Trophoblast cell (in vitro differentiated cells and primary cell): ENCODE results near the gene SGTA.

Source experiments
- DNase-seq, 2 donors: peaks; one replicate each; pipeline ENCODE4 v3.0.0-alpha.2; 2016
- H2AFZ ChIP-seq: 2 replicates; pipeline ENCODE4 v1.6.1; 2013; ENCODE audit warnings: low read length, moderate library complexity, mild to moderate bottlenecking; ENCODE audit not compliant: insufficient read depth, poor library complexity
- H2AK5ac ChIP-seq: 2 replicates; pipeline ENCODE4 v1.6.1; 2013; ENCODE audit warnings: mild to moderate bottlenecking, low read length
- H2BK120ac ChIP-seq: 2 replicates; pipeline ENCODE4 v1.6.1; 2013; ENCODE audit warnings: low read length, mild to moderate bottlenecking, moderate library complexity; ENCODE audit not compliant: insufficient read depth, poor library complexity
- H2BK12ac ChIP-seq: 2 replicates; pipeline ENCODE4 v1.6.1; 2013; ENCODE audit warnings: mild to moderate bottlenecking, low read length, moderate library complexity
- H2BK5ac ChIP-seq: 2 replicates; pipeline ENCODE4 v1.6.1; 2013; ENCODE audit warnings: low read length, low read depth, moderate library complexity, mild to moderate bottlenecking; ENCODE audit not compliant: poor library complexity
- H3K14ac ChIP-seq: 2 replicates; pipeline ENCODE4 v1.6.1; 2013; ENCODE audit warnings: mild to moderate bottlenecking, low read length
- H3K18ac ChIP-seq: 2 replicates; pipeline ENCODE4 v1.6.1; 2013; ENCODE audit warnings: mild to moderate bottlenecking, low read length
- H3K23ac ChIP-seq: 2 replicates; pipeline ENCODE4 v1.6.1; 2013; ENCODE audit warnings: low read length
- H3K27ac ChIP-seq: 2 replicates; pipeline ENCODE4 v1.5.1; 2013; ENCODE audit warnings: low read depth, mild to moderate bottlenecking, inconsistent platforms, low read length, moderate library complexity
- H3K27me3 ChIP-seq: 2 replicates; pipeline ENCODE4 v1.6.1; 2013; ENCODE audit warnings: inconsistent platforms, mild to moderate bottlenecking, low read length, moderate library complexity; ENCODE audit not compliant: insufficient read depth
- H3K36me3 ChIP-seq, 2 experiments: 1 replicate in 1 of 2; 2 replicates in 1 of 2; pipeline ENCODE4 v1.6.1; 2013; ENCODE audit warnings: low read length in 2 of 2, mild to moderate bottlenecking in 2 of 2, moderate library complexity in 1 of 2; ENCODE audit not compliant: insufficient read depth in 2 of 2, control insufficient read depth in 1 of 2
- H3K4ac ChIP-seq: 2 replicates; pipeline ENCODE4 v1.6.1; 2013; ENCODE audit warnings: low read depth, mild to moderate bottlenecking, low read length, moderate library complexity
- H3K4me1 ChIP-seq, 2 experiments: 1 replicate in 1 of 2; 2 replicates in 1 of 2; pipeline ENCODE4 v1.6.1; 2013; ENCODE audit warnings: low read length in 2 of 2, mild to moderate bottlenecking in 2 of 2, moderate library complexity in 1 of 2; ENCODE audit not compliant: insufficient read depth in 2 of 2, control insufficient read depth in 1 of 2
- H3K4me2 ChIP-seq: 2 replicates; pipeline ENCODE4 v1.6.1; 2013; ENCODE audit warnings: inconsistent platforms, mild to moderate bottlenecking, low read length, moderate library complexity
- H3K4me3 ChIP-seq: 2 replicates; pipeline ENCODE4 v1.5.1; 2013; ENCODE audit warnings: mild to moderate bottlenecking, low read depth, low read length, inconsistent platforms
- H3K79me1 ChIP-seq: one replicate; pipeline ENCODE4 v1.6.1; 2013; ENCODE audit warnings: low read length
- H3K79me2 ChIP-seq: 2 replicates; pipeline ENCODE4 v1.6.1; 2013; ENCODE audit warnings: low read length, mild to moderate bottlenecking; ENCODE audit not compliant: control insufficient read depth, insufficient read depth, poor library complexity
- H3K9ac ChIP-seq: 2 replicates; pipeline ENCODE4 v1.6.1; 2013; ENCODE audit warnings: mild to moderate bottlenecking, low read length
- H3K9me3 ChIP-seq: 2 replicates; pipeline ENCODE4 v1.6.1; 2013; ENCODE audit warnings: low read depth, mild to moderate bottlenecking, control low read depth, inconsistent platforms, low read length; ENCODE audit not compliant: insufficient read depth
- H4K12ac ChIP-seq: 2 replicates; pipeline ENCODE4 v1.6.1; 2013; ENCODE audit warnings: low read depth, mild to moderate bottlenecking, low read length, moderate library complexity
- H4K8ac ChIP-seq: 2 replicates; pipeline ENCODE4 v1.6.1; 2013; ENCODE audit warnings: low read depth, mild to moderate bottlenecking, low read length, moderate library complexity
- H4K91ac ChIP-seq: one replicate; pipeline ENCODE4 v1.6.1; 2013; ENCODE audit warnings: low read depth, mild to moderate bottlenecking, low read length, moderate library complexity
- WGBS: extraction: QIAGEN DNeasy Blood & Tissue Kit; methylation state at CpG from one replicate; pipeline ENCODE4 v1.1.7; 2013; ENCODE audit warnings: missing lambda C conversion rate; ENCODE audit not compliant: insufficient read length, insufficient coverage; ENCODE audit errors: extremely low coverage; 5-methylcytosine and 5-hydroxymethylcytosine counted together

Gene SGTA

GRCh38 chr19:2756477-2756876, 26.6 kb downstream of the SGTA start:
- H4K91ac ChIP-seq = no peak overlapping the region
- no peak overlapping the region for H3K4me2 ChIP-seq
- H4K8ac ChIP-seq = no peak overlapping the region
- H3K9me3 ChIP-seq = peaks cover 6% of the 10 kb centered on the region
- H3K4me3 ChIP-seq = no peak overlapping the region
- H3K79me2 ChIP-seq = no peaks in the 10 kb centered on the region
- peaks cover 75 to 78% of the 10 kb centered on the region in 2 experiments for H3K36me3 ChIP-seq
- H3K27ac ChIP-seq = no peak overlapping the region
- no peaks in the 10 kb centered on the region for H3K4me1 ChIP-seq
- no peak overlapping the region for H4K12ac ChIP-seq
- no peak for DNase-seq
- no peaks in the 10 kb centered on the region for H3K27me3 ChIP-seq
- H3K9ac ChIP-seq = no peak overlapping the region
- H2BK5ac ChIP-seq = no peak overlapping the region
- no peak overlapping the region for H2BK120ac ChIP-seq
- no peak overlapping the region for H2AFZ ChIP-seq
- no peak overlapping the region for H3K18ac ChIP-seq
- no peak overlapping the region for H2BK12ac ChIP-seq
- H3K4ac ChIP-seq = no peak overlapping the region
- no peak overlapping the region for H3K14ac ChIP-seq
- no CpG with 5 or more reads among the region's 8 CpGs for WGBS
- no peak overlapping the region for H3K23ac ChIP-seq
- H3K79me1 ChIP-seq = no peaks in the 10 kb centered on the region
- H2AK5ac ChIP-seq = no peak overlapping the region

GRCh38 chr19:2755811-2756210, 27.3 kb downstream of the SGTA start:
- H3K18ac ChIP-seq = no peak overlapping the region
- no CpG with 5 or more reads among the region's 16 CpGs for WGBS
- no peak overlapping the region for H3K9ac ChIP-seq

GRCh38 chr19:2755448-2755705, 27.7 kb downstream of the SGTA start:
- H3K4me1 ChIP-seq = no peaks in the 10 kb centered on the region
- no peak overlapping the region for H3K27ac ChIP-seq
- no peak overlapping the region for H2AK5ac ChIP-seq
- H4K91ac ChIP-seq = no peak overlapping the region
- no peak overlapping the region for H2BK5ac ChIP-seq
- H3K23ac ChIP-seq = no peak overlapping the region
- no peak overlapping the region for H2BK12ac ChIP-seq
- H4K12ac ChIP-seq = no peak overlapping the region
- peaks cover 64 to 67% of the 10 kb centered on the region in 2 experiments for H3K36me3 ChIP-seq
- no CpG with 5 or more reads among the region's 16 CpGs for WGBS
- no peaks in the 10 kb centered on the region for H3K79me2 ChIP-seq
- no peak overlapping the region for H3K9ac ChIP-seq
- H2BK120ac ChIP-seq = no peak overlapping the region
- no peak overlapping the region for H3K18ac ChIP-seq
- H3K4me2 ChIP-seq = no peak overlapping the region
- H3K4me3 ChIP-seq = no peak overlapping the region
- H4K8ac ChIP-seq = no peak overlapping the region
- no peak overlapping the region for H2AFZ ChIP-seq
- no peaks in the 10 kb centered on the region for H3K27me3 ChIP-seq
- no peak overlapping the region for H3K4ac ChIP-seq
- H3K14ac ChIP-seq = no peak overlapping the region
- no peak for DNase-seq
- no peaks in the 10 kb centered on the region for H3K79me1 ChIP-seq
- H3K9me3 ChIP-seq = peaks cover 6% of the 10 kb centered on the region

More at GRCh38 chr19:2755811-2756210, 27.3 kb downstream of the SGTA start:
- no peak overlapping the region for H2BK120ac ChIP-seq
- no peaks in the 10 kb centered on the region for H3K27me3 ChIP-seq
- H3K23ac ChIP-seq = no peak overlapping the region
- no peak overlapping the region for H2AFZ ChIP-seq
- H3K4me3 ChIP-seq = no peak overlapping the region
- peaks cover 69 to 71% of the 10 kb centered on the region in 2 experiments for H3K36me3 ChIP-seq
- H3K27ac ChIP-seq = no peak overlapping the region
- no peak overlapping the region for H3K14ac ChIP-seq
- H2AK5ac ChIP-seq = no peak overlapping the region
- no peak overlapping the region for H4K8ac ChIP-seq
- no peaks in the 10 kb centered on the region for H3K79me1 ChIP-seq
- DNase-seq = no peak
- H3K4me2 ChIP-seq = no peak overlapping the region
- no peak overlapping the region for H4K12ac ChIP-seq
- peaks cover 6% of the 10 kb centered on the region for H3K9me3 ChIP-seq
- H2BK12ac ChIP-seq = no peak overlapping the region
- H4K91ac ChIP-seq = no peak overlapping the region
- no peaks in the 10 kb centered on the region for H3K79me2 ChIP-seq
- H3K4me1 ChIP-seq = no peaks in the 10 kb centered on the region
- H3K4ac ChIP-seq = no peak overlapping the region
- H2BK5ac ChIP-seq = no peak overlapping the region

GRCh38 chr19:2754659-2755447, 28.2 kb downstream of the SGTA start:
- Histone ChIP-seq H3K36me3 (peaks cover 61 to 64% of the 10 kb centered on the region in 2 experiments), H3K4me1 (no peaks in the 10 kb centered on the region), H4K91ac (no peak overlapping the region), H3K4me3 (no peak overlapping the region), H2AFZ (no peak overlapping the region), H3K79me2 (no peaks in the 10 kb centered on the region), H3K9ac (no peak overlapping the region), H3K23ac (no peak overlapping the region), H3K14ac (no peak overlapping the region), H3K4me2 (no peak overlapping the region), H3K27ac (no peak overlapping the region), H4K8ac (no peak overlapping the region), H3K18ac (no peak overlapping the region), H3K9me3 (peaks cover 6% of the 10 kb centered on the region), H2BK5ac (no peak overlapping the region), H2AK5ac (no peak overlapping the region), H3K79me1 (no peaks in the 10 kb centered on the region), H4K12ac (no peak overlapping the region), H3K27me3 (no peaks in the 10 kb centered on the region), H2BK120ac (no peak overlapping the region), H2BK12ac (no peak overlapping the region), H3K4ac (no peak overlapping the region)
- no peak for DNase-seq
- WGBS = no CpG with 5 or more reads among the region's 43 CpGs
